Measurements from ENCODE around the gene WNT9B. TPM values are rescaled to one million over a fixed set of nuclear protein-coding genes. Genes with fewer than 3 reads are reported as not detected.

Gene WNT9B
- total and polyA plus RNA-seq, 9 of the 15 experiments (the other 6 are each of a cell fraction or from before 2014, with no cell fraction given): not detected

- TF ChIP-seq SPI1 (IDR thresholded peaks at IDR 0.05; ENCODE audit: borderline replicate concordance, low read depth, low read length): no peak
- TF ChIP-seq MGA (IDR thresholded peaks at IDR 0.05): no peak
- TF ChIP-seq ZNF644 (tag; IDR thresholded peaks at IDR 0.05; ENCODE audit: low read depth): no peak
- TF ChIP-seq NELFE (IDR thresholded peaks at IDR 0.05; ENCODE audit: insufficient read depth, insufficient read length): no peak
- TF ChIP-seq ETV6 (IDR thresholded peaks at IDR 0.05; ENCODE audit: borderline replicate concordance in 1 of 2, low read depth in 2 of 2, low read length in 1 of 2): no peak
- TF ChIP-seq ETV6 (CRISPR knock-in tag; IDR thresholded peaks at IDR 0.05; ENCODE audit: borderline replicate concordance): no peak
- no peak for TF ChIP-seq TEAD2 (tag; IDR thresholded peaks at IDR 0.05)
- TF ChIP-seq NCOA6 (IDR thresholded peaks at IDR 0.05): no peak
- no peak for TF ChIP-seq ELF1 (tag; IDR thresholded peaks at IDR 0.05)
- no peak for TF ChIP-seq ZBTB1 (CRISPR knock-in tag; IDR thresholded peaks at IDR 0.05; ENCODE audit: borderline replicate concordance, low read depth)
- TF ChIP-seq ESRRA (IDR thresholded peaks at IDR 0.05; ENCODE audit: borderline replicate concordance, low read depth): no peak
These were observed 12.2 kb downstream of the WNT9B start (continued) for GRCh38 chr17:46863383-46864121.

Data from K562 (cell line).